Tibial nerve (tissue), 4 donors: ENCODE measurements around the gene CIAO1. TPM values are rescaled to one million over a fixed set of nuclear protein-coding genes. Genes with fewer than 3 reads are reported as not detected.
A peak's percentile ranks its signal among the peaks of the same experiment; 100 is the strongest.

ENCODE experiments used
- DNase-seq, 2 donors: peaks; one replicate each; pipeline ENCODE4 v3.0.0-alpha.2; 2019; ENCODE audit warnings: low spot score in 2 of 2
- H3K27ac ChIP-seq, 4 donors: fragments of 200-600 bp; sonication (generic) in 3 of 4; one replicate each; pipeline ENCODE4 v1.5.1; 2017 to 2019; ENCODE audit warnings: mild to moderate bottlenecking in 1 of 4
- H3K27me3 ChIP-seq, 2 donors: fragments of 200-600 bp; sonication (generic) in 1 of 2; one replicate each; pipeline versions ENCODE4 v1.5.1 to v1.6.0; 2017 to 2019
- H3K36me3 ChIP-seq, 3 donors: fragments of 200-600 bp; sonication (generic); one replicate each; pipeline ENCODE4 v1.5.1; 2018 to 2019
- H3K4me1 ChIP-seq, 4 donors: fragments of 200-600 bp; sonication (generic) in 3 of 4; one replicate each; pipeline ENCODE4 v1.5.1; 2017 to 2019
- H3K4me3 ChIP-seq, 4 donors: fragments of 200-600 bp; sonication (generic) in 3 of 4; one replicate each; pipeline ENCODE4 v1.5.1; 2017 to 2019; ENCODE audit warnings: mild to moderate bottlenecking in 1 of 4, moderate library complexity in 1 of 4
- H3K9me3 ChIP-seq, 4 donors: fragments of 200-600 bp; sonication (generic) in 3 of 4; one replicate each; pipeline ENCODE4 v1.5.1; 2017 to 2019
- EP300 ChIP-seq, 2 donors: sonication (generic); formaldehyde crosslinking; IDR thresholded peaks; one replicate each; pipeline ENCODE4 v1.6.1; 2017; ENCODE audit warnings: antibody characterized with exemption in 2 of 2, mild to moderate bottlenecking in 1 of 2
- POLR2A ChIP-seq, 2 donors: fragments of 450-650 bp; IDR thresholded peaks; one replicate each; pipeline ENCODE4 v1.6.1; 2017; ENCODE audit warnings: antibody characterized with exemption in 2 of 2, mild to moderate bottlenecking in 2 of 2, moderate library complexity in 2 of 2
- WGBS, 2 donors: methylation state at CpG; one replicate each; pipeline ENCODE4 v1.1.5; 2018; 5-methylcytosine and 5-hydroxymethylcytosine counted together
- total RNA-seq, 4 donors: library from RNA; depleted of rRNA; stranded (reverse); fragments of >200 nt; gene quantifications; one replicate each; pipeline ENCODE4 v1.1.0, GENCODE V29; 2016
- TF ChIP-seq, protein P1 (sequence below), 5 experiments: fragments of 200-600 bp in 3 of 5; fragments of 450-650 bp in 2 of 5; sonication (generic) in 3 of 5; IDR thresholded peaks; one replicate each; pipeline ENCODE4 v1.5.1; 2016 to 2019; ENCODE audit warnings: antibody characterized with exemption in 5 of 5, mild to moderate bottlenecking in 3 of 5, moderate library complexity in 2 of 5

Gene CIAO1
- total RNA-seq, 4 donors from 2014 or later = 132 to 172 (median 151) TPM

DNA sequence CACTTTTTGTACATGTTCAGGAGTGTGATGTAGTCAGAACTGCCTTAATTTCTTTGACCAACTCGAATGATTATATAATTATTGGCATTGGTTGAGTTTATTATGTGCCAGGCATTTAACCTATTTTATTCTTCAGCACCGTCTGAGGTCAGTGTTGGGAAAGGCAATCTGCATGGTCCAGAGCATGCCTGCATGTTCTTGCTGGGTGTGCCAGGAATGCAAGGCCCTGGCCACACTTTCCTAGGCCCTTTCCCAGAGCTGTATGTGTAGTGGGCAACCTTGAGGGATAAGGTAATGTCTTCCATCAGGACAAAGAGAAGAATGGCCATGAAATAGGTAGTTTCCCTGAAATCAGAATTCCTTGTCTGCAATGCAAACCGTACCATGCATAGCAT lies 49.0 kb downstream of the CIAO1 start:
- Histone ChIP-seq H3K4me1 (peaks cover 0 to 6% (median 0%) of the 10 kb centered on the region in 4 donors), H3K9me3 (no peaks in the 10 kb centered on the region), H3K27me3 (peaks cover 0 to 10% of the 10 kb centered on the region in 2 donors), H3K36me3 (no peaks in the 10 kb centered on the region), H3K27ac (no peak overlapping the region), H3K4me3 (no peak overlapping the region)
- WGBS, 2 donors = 72 to 80% methylated on average over 3 of the region's 3 CpGs
- no peak for DNase-seq
- no peak for TF ChIP-seq EP300 (IDR thresholded peaks at IDR 0.05)
- TF ChIP-seq, protein P1, sequence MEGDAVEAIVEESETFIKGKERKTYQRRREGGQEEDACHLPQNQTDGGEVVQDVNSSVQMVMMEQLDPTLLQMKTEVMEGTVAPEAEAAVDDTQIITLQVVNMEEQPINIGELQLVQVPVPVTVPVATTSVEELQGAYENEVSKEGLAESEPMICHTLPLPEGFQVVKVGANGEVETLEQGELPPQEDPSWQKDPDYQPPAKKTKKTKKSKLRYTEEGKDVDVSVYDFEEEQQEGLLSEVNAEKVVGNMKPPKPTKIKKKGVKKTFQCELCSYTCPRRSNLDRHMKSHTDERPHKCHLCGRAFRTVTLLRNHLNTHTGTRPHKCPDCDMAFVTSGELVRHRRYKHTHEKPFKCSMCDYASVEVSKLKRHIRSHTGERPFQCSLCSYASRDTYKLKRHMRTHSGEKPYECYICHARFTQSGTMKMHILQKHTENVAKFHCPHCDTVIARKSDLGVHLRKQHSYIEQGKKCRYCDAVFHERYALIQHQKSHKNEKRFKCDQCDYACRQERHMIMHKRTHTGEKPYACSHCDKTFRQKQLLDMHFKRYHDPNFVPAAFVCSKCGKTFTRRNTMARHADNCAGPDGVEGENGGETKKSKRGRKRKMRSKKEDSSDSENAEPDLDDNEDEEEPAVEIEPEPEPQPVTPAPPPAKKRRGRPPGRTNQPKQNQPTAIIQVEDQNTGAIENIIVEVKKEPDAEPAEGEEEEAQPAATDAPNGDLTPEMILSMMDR (IDR thresholded peaks at IDR 0.05) = no peak
- no peak for TF ChIP-seq POLR2A (IDR thresholded peaks at IDR 0.05)

DNA sequence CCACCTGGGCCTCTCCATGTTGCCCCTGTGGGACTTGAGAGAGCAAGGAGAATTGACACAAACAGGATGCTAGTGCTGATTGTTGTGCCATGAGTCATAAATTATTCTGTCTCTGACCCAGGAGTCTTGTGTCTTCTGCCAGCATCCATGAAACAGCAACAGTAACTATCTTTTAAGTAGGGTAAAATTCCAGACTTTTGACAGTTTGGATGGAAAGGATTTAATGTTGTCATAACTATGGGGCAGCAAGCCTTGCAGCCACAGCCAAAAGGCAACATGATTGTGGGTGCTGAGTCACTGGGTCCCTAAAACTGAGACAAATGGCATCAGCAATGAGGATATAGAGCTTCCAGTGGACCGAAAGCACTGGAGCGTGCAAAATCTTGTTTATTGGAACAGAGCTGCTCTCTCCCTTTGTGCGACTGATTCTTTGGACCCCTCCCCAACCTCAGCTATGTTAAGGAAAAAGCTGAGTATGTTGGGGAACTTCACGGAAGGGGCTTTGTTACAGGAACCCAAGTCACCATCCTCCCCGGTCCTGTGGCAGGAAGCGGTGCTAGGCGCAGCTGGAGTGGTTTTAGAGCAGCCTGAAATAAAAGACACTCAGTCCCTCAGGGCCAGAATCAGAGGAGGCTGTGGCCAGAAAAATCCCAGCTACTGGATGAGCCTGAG lies 49.5 kb downstream of the CIAO1 start:
- no peak for TF ChIP-seq EP300 (IDR thresholded peaks at IDR 0.05)
- TF ChIP-seq, protein P1 (IDR thresholded peaks at IDR 0.05) = no peak
- TF ChIP-seq POLR2A (IDR thresholded peaks at IDR 0.05) = no peak
- Histone ChIP-seq H3K9me3 (no peaks in the 10 kb centered on the region), H3K4me3 (no peak overlapping the region), H3K4me1 (peaks cover 0 to 11% (median 0%) of the 10 kb centered on the region in 4 donors), H3K27ac (peak overlapping the region in 1 of 4 donors; percentile 18), H3K27me3 (peaks cover 0 to 15% of the 10 kb centered on the region in 2 donors), H3K36me3 (no peaks in the 10 kb centered on the region)
- DNase-seq = no peak
- WGBS, 2 donors = 34 to 43% methylated on average over 7 of the region's 7 CpGs

DNA sequence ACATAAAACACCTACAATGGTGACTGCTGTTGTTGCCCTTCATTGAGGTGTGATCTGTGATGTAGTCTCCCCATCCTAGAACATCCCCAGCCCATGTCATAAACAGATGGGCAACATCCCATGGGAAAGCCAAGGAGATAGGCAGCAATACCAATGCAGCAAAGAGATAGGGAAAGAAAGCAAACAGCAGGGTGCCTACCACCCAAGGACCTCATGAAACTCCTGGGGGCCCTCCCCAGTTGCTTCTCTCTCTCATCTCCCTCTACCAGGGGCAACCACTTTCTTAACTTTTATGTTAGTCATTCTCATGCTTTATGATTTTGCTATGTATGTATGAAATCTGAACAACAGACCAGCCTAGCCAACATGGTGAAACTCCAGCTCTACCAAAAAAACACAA lies 51.0 kb downstream of the CIAO1 start:
- H3K27me3 ChIP-seq = peaks cover 0 to 24% of the 10 kb centered on the region in 2 donors
- H3K4me3 ChIP-seq = no peak overlapping the region
- no peaks in the 10 kb centered on the region for H3K9me3 ChIP-seq
- DNase-seq = no peak
- no peak overlapping the region for H3K27ac ChIP-seq
- H3K4me1 ChIP-seq = peaks cover 0 to 25% (median 3%) of the 10 kb centered on the region in 4 donors
- TF ChIP-seq, protein P1 (IDR thresholded peaks at IDR 0.05) = no peak
- TF ChIP-seq POLR2A (IDR thresholded peaks at IDR 0.05) (no peak), EP300 (IDR thresholded peaks at IDR 0.05) (no peak)
- H3K36me3 ChIP-seq = no peaks in the 10 kb centered on the region

DNA sequence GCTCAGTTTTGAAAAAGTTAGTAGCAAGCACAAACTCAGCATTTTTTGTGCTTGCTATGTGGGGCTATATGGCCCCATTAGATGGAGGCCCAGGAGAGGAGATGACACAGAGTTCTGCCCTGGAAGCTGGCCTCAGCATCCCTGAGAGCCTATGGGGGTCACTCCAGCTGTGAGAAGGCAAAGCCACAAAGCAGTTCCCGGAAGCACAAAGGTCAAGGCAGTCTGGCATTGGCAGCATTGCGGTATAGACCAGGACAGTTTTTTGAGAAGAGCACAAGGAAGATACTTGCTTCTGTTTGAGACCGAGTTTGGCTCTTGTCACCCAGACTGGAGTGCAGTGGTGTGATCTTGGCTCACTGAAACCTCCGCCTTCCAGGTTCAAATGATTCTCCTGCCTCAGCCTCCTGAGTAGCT lies 51.6 kb downstream of the CIAO1 start:
- Histone ChIP-seq H3K4me1 (peaks cover 0 to 28% (median 4%) of the 10 kb centered on the region in 4 donors), H3K27me3 (peaks cover 0 to 30% of the 10 kb centered on the region in 2 donors), H3K36me3 (no peaks in the 10 kb centered on the region), H3K27ac (no peak overlapping the region), H3K4me3 (no peak overlapping the region), H3K9me3 (no peaks in the 10 kb centered on the region)
- TF ChIP-seq, protein P1 (IDR thresholded peaks at IDR 0.05) = no peak
- TF ChIP-seq EP300 (IDR thresholded peaks at IDR 0.05) (no peak), POLR2A (IDR thresholded peaks at IDR 0.05) (no peak)
- no peak for DNase-seq
- WGBS, 2 donors = 82 to 90% methylated on average over 4 of the region's 4 CpGs

DNA sequence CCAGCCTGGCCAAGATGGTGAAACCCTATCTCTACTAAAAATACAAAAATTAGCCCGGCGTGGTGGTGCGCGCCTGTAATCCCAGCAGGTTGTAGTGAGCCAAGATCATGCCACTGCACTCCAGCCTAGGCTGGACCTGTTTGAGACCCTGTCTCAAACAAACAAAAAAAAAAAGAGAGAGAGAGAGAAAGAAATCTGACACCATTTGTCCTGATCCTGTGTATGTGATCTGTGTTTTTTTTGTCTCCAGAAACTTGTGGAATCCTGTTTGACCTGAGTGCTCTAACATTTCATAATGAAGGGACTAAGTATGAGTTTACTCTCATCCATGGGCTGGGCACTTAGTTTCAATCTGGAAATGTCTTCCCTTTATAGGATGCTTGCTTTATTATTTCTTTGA lies 52.7 kb downstream of the CIAO1 start:
- H3K36me3 ChIP-seq = no peaks in the 10 kb centered on the region
- peaks cover 0 to 28% (median 4%) of the 10 kb centered on the region in 4 donors for H3K4me1 ChIP-seq
- no peak overlapping the region for H3K4me3 ChIP-seq
- H3K27me3 ChIP-seq = peaks cover 0 to 40% of the 10 kb centered on the region in 2 donors
- H3K27ac ChIP-seq = no peak overlapping the region
- H3K9me3 ChIP-seq = no peaks in the 10 kb centered on the region
- WGBS, 2 donors = 92 to 99% methylated on average over 4 of the region's 4 CpGs
- TF ChIP-seq EP300 (IDR thresholded peaks at IDR 0.05) = no peak
- TF ChIP-seq, protein P1 (IDR thresholded peaks at IDR 0.05) = no peak
- TF ChIP-seq POLR2A (IDR thresholded peaks at IDR 0.05) = no peak
- DNase-seq = no peak
